Measurements from ENCODE around the gene PIGA. TPM values are rescaled to one million over a fixed set of nuclear protein-coding genes. Genes with fewer than 3 reads are reported as not detected.

The PIGA gene
- total RNA-seq, 4 donors from 2014 or later = 9.5 to 28.6 (median 14.1) TPM

- TF ChIP-seq POLR2A (IDR thresholded peaks at IDR 0.05) = no peak
- no peak for TF ChIP-seq CTCF (IDR thresholded peaks at IDR 0.05)
- intact Hi-C loops (cut with DNase I; ENCODE audit: low total_unique reads) = no loop called here
- no peak overlapping the region for H3K4me3 ChIP-seq (ENCODE audit: low read depth, poor library complexity, severe bottlenecking)
- 21 to 24% methylated on average over 2 of the region's 2 CpGs for WGBS, 2 donors
- DNase-seq (ENCODE audit: low spot score in 2 of 2) = peak in 1 of 2 donors; percentile 22
These were observed 13.7 kb upstream of the PIGA start for GRCh38 chrX:15349046-15349445.

GRCh38 chrX:15345976-15346375 is 10.7 kb upstream of the PIGA start:
- no peak for DNase-seq (ENCODE audit: low spot score in 2 of 2)
- WGBS, 2 donors = 65 to 73% methylated on average over 3 of the region's 3 CpGs
- H3K4me3 ChIP-seq (ENCODE audit: low read depth, poor library complexity, severe bottlenecking) = no peak overlapping the region
- TF ChIP-seq CTCF (IDR thresholded peaks at IDR 0.05) = no peak
- no peak for TF ChIP-seq POLR2A (IDR thresholded peaks at IDR 0.05)
- intact Hi-C loops (cut with DNase I; ENCODE audit: low total_unique reads) = no loop called here

GRCh38 chrX:15344106-15344505 is 8.8 kb upstream of the PIGA start:
- DNase-seq (ENCODE audit: low spot score in 2 of 2) = no peak
- H3K4me3 ChIP-seq (ENCODE audit: low read depth, poor library complexity, severe bottlenecking) = no peak overlapping the region
- TF ChIP-seq POLR2A (IDR thresholded peaks at IDR 0.05) (no peak), CTCF (IDR thresholded peaks at IDR 0.05) (no peak)
- intact Hi-C loops (cut with DNase I; ENCODE audit: low total_unique reads) = no loop called here

- intact Hi-C loops (cut with DNase I; ENCODE audit: low total_unique reads) = no loop called here
- DNase-seq (ENCODE audit: low spot score in 2 of 2) = no peak
- WGBS, 2 donors = 60 to 72% methylated on average over 5 of the region's 5 CpGs
These were observed 7.8 kb upstream of the PIGA start for GRCh38 chrX:15343075-15343476.

GRCh38 chrX:15340867-15341266 is 5.5 kb upstream of the PIGA start:
- H3K4me3 ChIP-seq (ENCODE audit: low read depth, poor library complexity, severe bottlenecking) = no peak overlapping the region
- no peak for TF ChIP-seq POLR2A (IDR thresholded peaks at IDR 0.05)
- TF ChIP-seq CTCF (IDR thresholded peaks at IDR 0.05) = no peak
- intact Hi-C loops (cut with DNase I; ENCODE audit: low total_unique reads) = no loop called here
- WGBS, 2 donors = 95% methylated on average over 2 of the region's 2 CpGs
- no peak for DNase-seq (ENCODE audit: low spot score in 2 of 2)

More at GRCh38 chrX:15343075-15343476, 7.8 kb upstream of the PIGA start:
- TF ChIP-seq POLR2A (IDR thresholded peaks at IDR 0.05) = no peak
- TF ChIP-seq CTCF (IDR thresholded peaks at IDR 0.05) = no peak
- no peak overlapping the region for H3K4me3 ChIP-seq (ENCODE audit: low read depth, poor library complexity, severe bottlenecking)

- intact Hi-C loops (cut with DNase I; ENCODE audit: low total_unique reads) = no loop called here
- no peak for TF ChIP-seq POLR2A (IDR thresholded peaks at IDR 0.05)
- TF ChIP-seq CTCF (IDR thresholded peaks at IDR 0.05) = no peak
- no peak overlapping the region for H3K4me3 ChIP-seq (ENCODE audit: low read depth, poor library complexity, severe bottlenecking)
- 1 to 37% methylated on average over 10 of the region's 10 CpGs for WGBS, 2 donors
- DNase-seq (ENCODE audit: low spot score in 2 of 2) = no peak
These were observed 695 bp upstream of the PIGA start for GRCh38 chrX:15336023-15336413.

All from lower leg skin (tissue), 4 donors.